ENCODE data around the gene SLC13A1.

DNA sequence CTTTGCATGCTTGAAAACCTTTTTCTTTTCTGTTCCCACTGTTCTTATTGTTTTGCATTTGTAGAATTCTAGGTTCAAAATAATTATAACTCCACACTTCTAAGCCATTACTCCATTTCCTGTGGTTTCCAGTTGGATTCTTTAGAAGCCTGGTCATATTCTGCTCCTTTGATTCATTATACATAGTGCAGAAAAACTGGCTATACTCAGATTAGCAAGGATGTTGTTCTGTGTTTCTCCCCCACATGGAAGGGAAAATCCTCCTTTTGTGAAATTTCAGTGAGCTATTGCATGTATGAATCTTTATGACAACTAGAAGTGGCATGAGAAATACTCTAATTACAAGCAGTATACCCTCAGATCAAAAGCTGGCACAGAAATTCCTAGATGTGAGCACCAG is 79.5 kb downstream of the SLC13A1 start:
- TF ChIP-seq, protein P1, sequence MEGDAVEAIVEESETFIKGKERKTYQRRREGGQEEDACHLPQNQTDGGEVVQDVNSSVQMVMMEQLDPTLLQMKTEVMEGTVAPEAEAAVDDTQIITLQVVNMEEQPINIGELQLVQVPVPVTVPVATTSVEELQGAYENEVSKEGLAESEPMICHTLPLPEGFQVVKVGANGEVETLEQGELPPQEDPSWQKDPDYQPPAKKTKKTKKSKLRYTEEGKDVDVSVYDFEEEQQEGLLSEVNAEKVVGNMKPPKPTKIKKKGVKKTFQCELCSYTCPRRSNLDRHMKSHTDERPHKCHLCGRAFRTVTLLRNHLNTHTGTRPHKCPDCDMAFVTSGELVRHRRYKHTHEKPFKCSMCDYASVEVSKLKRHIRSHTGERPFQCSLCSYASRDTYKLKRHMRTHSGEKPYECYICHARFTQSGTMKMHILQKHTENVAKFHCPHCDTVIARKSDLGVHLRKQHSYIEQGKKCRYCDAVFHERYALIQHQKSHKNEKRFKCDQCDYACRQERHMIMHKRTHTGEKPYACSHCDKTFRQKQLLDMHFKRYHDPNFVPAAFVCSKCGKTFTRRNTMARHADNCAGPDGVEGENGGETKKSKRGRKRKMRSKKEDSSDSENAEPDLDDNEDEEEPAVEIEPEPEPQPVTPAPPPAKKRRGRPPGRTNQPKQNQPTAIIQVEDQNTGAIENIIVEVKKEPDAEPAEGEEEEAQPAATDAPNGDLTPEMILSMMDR (IDR thresholded peaks at IDR 0.05; ENCODE audit: low read length): no peak
- TF ChIP-seq EZH2 (optimal IDR thresholded peaks at IDR 0.05; ENCODE audit: low read depth, low read length): no peak

Measured in MM.1S (cell line).